GM12878 (cell line): ENCODE results near the gene HCFC1. TPM values are rescaled to one million over a fixed set of nuclear protein-coding genes. Genes with fewer than 3 reads are reported as not detected.

Experiments used
- ATAC-seq: fragments of 200-7000 bp; cut with Tn5 transposase; 3 replicates; pipeline ENCODE4 v1.9.1; 2020; ENCODE audit warnings: mild to moderate bottlenecking, moderate library complexity
- BruUV-seq: library from RNA; stranded (reverse); fragments of 400-500 nt; replicated peaks from 2 replicates; lab custom pipeline; 2021; lab: Mats Ljungman, UMichigan
- CTCF ChIA-PET: fragments of 300-600 bp; sonication (Branson Sonifier 250); formaldehyde crosslinking; extraction: SDS; loops from one replicate; lab custom pipeline; 2021; ENCODE audit warnings: inconsistent platforms; lab: Yijun Ruan, JAX
- POLR2A ChIA-PET: fragments of 350-600 bp; formaldehyde crosslinking; extraction: SDS; loops from one replicate; lab custom pipeline; 2021; ENCODE audit warnings: inconsistent platforms; lab: Charles Lee
- RAD21 ChIA-PET: fragments of 300-600 bp; sonication (Branson Sonifier 250); formaldehyde crosslinking; loops from one replicate; lab custom pipeline; 2023; ENCODE audit warnings: antibody characterized with exemption; ENCODE audit not compliant: unreplicated experiment; lab: Charles Lee
- SMC1A ChIA-PET: fragments of 300-600 bp; sonication (Branson Sonifier 250); formaldehyde crosslinking; loops from one replicate; lab custom pipeline; 2023; ENCODE audit not compliant: unreplicated experiment, uncharacterized antibody; lab: Charles Lee
- DNase-seq: peaks from one replicate; pipeline ENCODE4 v3.0.0-alpha.2; 2011; ENCODE audit warnings: low read depth, low spot score
- FAIRE-seq: peaks from 3 replicates; lab custom pipeline; 2011; peaks lifted over from hg19 to GRCh38; lab: Jason Lieb, UNC
- H2AFZ ChIP-seq: 2 replicates; pipeline ENCODE4 v1.6.0; 2011; ENCODE audit warnings: low read depth, low read length, control low read depth; ENCODE audit not compliant: control insufficient read depth
- H3K27ac ChIP-seq: 2 replicates; pipeline ENCODE4 v1.5.1; 2011; ENCODE audit warnings: control low read depth; ENCODE audit not compliant: control insufficient read depth, insufficient read depth
- H3K27me3 ChIP-seq, 2 experiments: replicated peaks in 1 of 2; 2 replicates each; pipeline versions ENCODE4 v1.6.0 to v1.6.1; 2011; ENCODE audit warnings: low read length in 1 of 2; ENCODE audit not compliant: control insufficient read depth in 2 of 2, insufficient read depth in 2 of 2
- H3K36me3 ChIP-seq, 2 experiments: 2 replicates each; pipeline ENCODE4 v1.5.1; 2011; ENCODE audit warnings: low read length in 1 of 2; ENCODE audit not compliant: control insufficient read depth in 2 of 2, insufficient read depth in 2 of 2
- H3K4me1 ChIP-seq: 2 replicates; pipeline ENCODE4 v1.6.1; 2011; ENCODE audit warnings: mild to moderate bottlenecking, low read length, moderate library complexity, mixed read lengths; ENCODE audit not compliant: control insufficient read depth, insufficient read depth
- H3K4me2 ChIP-seq: 2 replicates; pipeline ENCODE4 v1.6.0; 2011; ENCODE audit warnings: control low read depth; ENCODE audit not compliant: control insufficient read depth, insufficient read depth
- H3K4me3 ChIP-seq: fragments of 200-600 bp; sonication (generic); 2 replicates; pipeline ENCODE4 v1.5.1; 2016
- H3K79me2 ChIP-seq: 2 replicates; pipeline ENCODE4 v1.6.0; 2011; ENCODE audit warnings: low read length; ENCODE audit not compliant: control insufficient read depth, insufficient read depth
- H3K9ac ChIP-seq: 2 replicates; pipeline ENCODE4 v1.8.0; 2011; ENCODE audit warnings: low read length, control low read depth, mixed read lengths; ENCODE audit not compliant: control insufficient read depth, insufficient read depth
- H3K9me3 ChIP-seq: replicated peaks from 3 replicates; pipeline ENCODE4 v1.5.1; 2011; ENCODE audit warnings: mild to moderate bottlenecking, low read length; ENCODE audit not compliant: control insufficient read depth, insufficient read depth
- H4K20me1 ChIP-seq: 2 replicates; pipeline ENCODE4 v1.6.0; 2011; ENCODE audit not compliant: control insufficient read depth, insufficient read depth
- BACH1 ChIP-seq: fragments of 450-650 bp; IDR thresholded peaks from 2 replicates; pipeline ENCODE4 v1.6.1; 2017; ENCODE audit warnings: mild to moderate bottlenecking, borderline replicate concordance
- CBFB ChIP-seq: IDR thresholded peaks from 2 replicates; pipeline ENCODE4 v1.6.1; 2016; ENCODE audit warnings: antibody characterized with exemption, low read depth
- CHD2 ChIP-seq: IDR thresholded peaks from 2 replicates; pipeline ENCODE4 v1.6.1; 2011; ENCODE audit warnings: low read depth, low read length, improper control_type of control experiment, borderline replicate concordance
- CHD4 ChIP-seq: fragments of 200-600 bp; sonication (generic); IDR thresholded peaks from 2 replicates; pipeline ENCODE4 v1.6.1; 2016; ENCODE audit warnings: mild to moderate bottlenecking
- EED ChIP-seq: sonication (generic); IDR thresholded peaks from 2 replicates; pipeline ENCODE4 v1.6.1; 2016; ENCODE audit warnings: antibody characterized with exemption, low read depth
- ESRRA ChIP-seq: IDR thresholded peaks from 2 replicates; pipeline ENCODE4 v1.6.1; 2012; ENCODE audit warnings: mild to moderate bottlenecking, low read length, improper control_type of control experiment
- KAT2A ChIP-seq: conservative IDR thresholded peaks from 2 replicates; pipeline ENCODE4 v1.6.1; 2011; ENCODE audit warnings: low read depth, low read length; ENCODE audit not compliant: control insufficient read depth
- MEF2A ChIP-seq: IDR thresholded peaks from 2 replicates; pipeline ENCODE4 v1.6.1; 2011; ENCODE audit warnings: low read depth, mild to moderate bottlenecking, low read length, moderate library complexity; ENCODE audit not compliant: insufficient read depth
- MTA3 ChIP-seq: IDR thresholded peaks from 2 replicates; pipeline ENCODE4 v1.6.1; 2012; ENCODE audit warnings: low read length, inconsistent platforms, borderline replicate concordance
- PML ChIP-seq: IDR thresholded peaks from 2 replicates; pipeline ENCODE4 v1.6.1; 2012; ENCODE audit warnings: low read length, inconsistent platforms
- POLR2AphosphoS5 ChIP-seq: IDR thresholded peaks from 2 replicates; pipeline ENCODE4 v1.6.1; 2011; ENCODE audit warnings: mild to moderate bottlenecking, low read length, inconsistent platforms
- RB1 ChIP-seq: fragments of 450-650 bp; formaldehyde crosslinking; IDR thresholded peaks from 2 replicates; pipeline ENCODE4 v1.6.1; 2017; ENCODE audit warnings: mild to moderate bottlenecking, borderline replicate concordance
- RELA ChIP-seq: fragments of 450-650 bp; IDR thresholded peaks from 2 replicates; pipeline ENCODE4 v1.8.0; 2014; ENCODE audit warnings: borderline replicate concordance; ENCODE audit not compliant: partially characterized antibody
- SMC3 ChIP-seq: IDR thresholded peaks from 2 replicates; pipeline ENCODE4 v1.6.1; 2011; ENCODE audit warnings: low read length, improper control_type of control experiment, borderline replicate concordance
- SREBF2 ChIP-seq: IDR thresholded peaks from 2 replicates; pipeline ENCODE4 v1.6.1; 2012; ENCODE audit warnings: mild to moderate bottlenecking, low read length
- STAT1 ChIP-seq: fragments of 450-650 bp; conservative IDR thresholded peaks from 2 replicates; pipeline ENCODE4 v1.6.1; 2014; ENCODE audit warnings: antibody characterized with exemption, mild to moderate bottlenecking
- SUZ12 ChIP-seq: fragments of 200-600 bp; sonication (generic); IDR thresholded peaks from one replicate; pipeline ENCODE4 v1.6.1; 2018; ENCODE audit warnings: antibody characterized with exemption, mild to moderate bottlenecking; ENCODE audit not compliant: unreplicated experiment
- USF1 ChIP-seq: IDR thresholded peaks from 2 replicates; pipeline ENCODE4 v1.6.1; 2011; ENCODE audit warnings: borderline replicate concordance, low read depth, mild to moderate bottlenecking, moderate library complexity, mixed read lengths, low read length; ENCODE audit not compliant: insufficient read depth; ENCODE audit errors: extremely low read length
- YY1 ChIP-seq: IDR thresholded peaks from 2 replicates; pipeline ENCODE4 v1.6.1; 2011; ENCODE audit warnings: low read depth, mild to moderate bottlenecking, low read length
- ZBED1 ChIP-seq: IDR thresholded peaks from 2 replicates; pipeline ENCODE4 v1.6.1; 2016; ENCODE audit warnings: borderline replicate concordance
- WGBS: methylation state at CpG from one replicate; pipeline ENCODE4 v1.1.6; 2016; ENCODE audit warnings: low lambda C conversion rate; ENCODE audit not compliant: insufficient replicate concordance, insufficient coverage; ENCODE audit errors: missing lambda C conversion rate; 5-methylcytosine and 5-hydroxymethylcytosine counted together
- in situ Hi-C: fragments of 300-500 bp; cut with MboI; formaldehyde crosslinking; loops from 9 replicates; pipeline ENCODE4 v1.14.3; 2018; ENCODE audit warnings: mixed read lengths
- intact Hi-C: fragments of 100-400 bp; cut with micrococcal nuclease; formaldehyde crosslinking; loops from one replicate; pipeline ENCODE4 v1.14.2; 2022; ENCODE audit not compliant: unreplicated experiment
- polyA plus RNA-seq, 11 experiments: library from polyadenylated mRNA; depleted of rRNA in 4 of 11; unstranded in 6 of 11; stranded (reverse) in 5 of 11; fragments of >200 nt; fragmentation: Nextera tagmentation in 4 of 11; fragmentation: Illumina TruSeq in 1 of 11; extraction: Ambion mirVana in 4 of 11; extraction: Trizol in 1 of 11; gene quantifications; 1 replicate in 1 of 11; 2 replicates in 10 of 11; pipeline versions ENCODE4 v1.2.1 to v1.2.3, GENCODE V29; 2011 to 2016; ENCODE audit warnings: inconsistent platforms in 2 of 11, missing spikeins in 2 of 11, low read depth in 1 of 11
- total RNA-seq, 4 experiments: library from RNA; depleted of rRNA in 3 of 4; stranded (reverse); fragments of >200 nt in 3 of 4; fragmentation: Illumina TruSeq in 1 of 4; extraction: Trizol in 1 of 4; gene quantifications; 2 replicates each; pipeline versions ENCODE4 v1.2.1 to v1.2.3, GENCODE V29; 2013 to 2021
- TF ChIP-seq, protein P1 (sequence below): fragments of 450-650 bp; formaldehyde crosslinking; IDR thresholded peaks from 2 replicates; pipeline ENCODE4 v1.4.0; 2022; ENCODE audit warnings: mild to moderate bottlenecking, moderate library complexity

HCFC1 gene
- total and polyA plus RNA-seq, 10 of the 15 experiments (the other 5 are each of a cell fraction or from before 2014, with no cell fraction given) = 3.9 to 92.7 (median 23.5) TPM

GRCh38 chrX:153947009-153947769 is 24.4 kb downstream of the HCFC1 start:
- ChIA-PET CTCF (interaction anchor here (0.6 to 8.7 kb wide), 33 partner anchors 13 to 191 kb away, joined by 3 to 172 read pairs (median 4); partner anchors contain the start of genes ARHGAP4, HCFC1, IDH3G and NAA10), RAD21 (interaction anchor here (0.6 to 4.6 kb wide), 11 partner anchors 12 to 192 kb away, joined by 3 to 59 read pairs (median 3); partner anchors contain the start of genes ARHGAP4, NAA10 and TMEM187), POLR2A (interaction anchor here (0.6 to 1.0 kb wide), 2 partner anchors 20 to 61 kb away, joined by 4 read pairs; no protein-coding TSS in a partner anchor), SMC1A (interaction anchor here (0.6 to 6.5 kb wide), 9 partner anchors 14 to 193 kb away, joined by 3 to 61 read pairs (median 3); partner anchors contain the start of gene ARHGAP4)
- Histone ChIP-seq H3K9ac (no peak overlapping the region), H3K9me3 (no peaks in the 10 kb centered on the region), H3K79me2 (no peaks in the 10 kb centered on the region), H3K4me3 (no peak overlapping the region), H3K36me3 (peaks cover 0 to 26% of the 10 kb centered on the region in 2 experiments; a peak in 3 of 4 replicates), H4K20me1 (no peaks in the 10 kb centered on the region), H3K4me2 (no peak overlapping the region), H3K27ac (no peak overlapping the region), H3K4me1 (no peaks in the 10 kb centered on the region), H3K27me3 (no peaks in the 10 kb centered on the region), H2AFZ (no peak overlapping the region)
- no TSS peak for BruUV-seq
- peak; percentile 95 for ATAC-seq
- FAIRE-seq = peak; percentile 91
- WGBS = 39% methylated on average over 19 of the region's 19 CpGs
- in situ Hi-C loops = no loop called here
- no peak for DNase-seq
- intact Hi-C loops = loop anchor here (1.0 to 5.0 kb wide), 3 partner anchors 23 to 990 kb away; partner anchors contain the start of gene PLXNB3
- TF ChIP-seq YY1 (no peak), CBFB (no peak), MTA3 (no peak), SUZ12 (no peak), POLR2AphosphoS5 (peak; percentile 37; the same call in 1 of the 2 replicates), EED (no peak), SREBF2 (no peak), STAT1 (no peak), ESRRA (no peak), MEF2A (no peak), PML (no peak), KAT2A (no peak), ZBED1 (no peak), USF1 (no peak), CHD2 (no peak), CHD4 (no peak), BACH1 (no peak), RELA (no peak), SMC3 (peak; percentile 82), RB1 (peak; percentile 87; the same call in 1 of the 2 replicates)
- TF ChIP-seq, protein P1, sequence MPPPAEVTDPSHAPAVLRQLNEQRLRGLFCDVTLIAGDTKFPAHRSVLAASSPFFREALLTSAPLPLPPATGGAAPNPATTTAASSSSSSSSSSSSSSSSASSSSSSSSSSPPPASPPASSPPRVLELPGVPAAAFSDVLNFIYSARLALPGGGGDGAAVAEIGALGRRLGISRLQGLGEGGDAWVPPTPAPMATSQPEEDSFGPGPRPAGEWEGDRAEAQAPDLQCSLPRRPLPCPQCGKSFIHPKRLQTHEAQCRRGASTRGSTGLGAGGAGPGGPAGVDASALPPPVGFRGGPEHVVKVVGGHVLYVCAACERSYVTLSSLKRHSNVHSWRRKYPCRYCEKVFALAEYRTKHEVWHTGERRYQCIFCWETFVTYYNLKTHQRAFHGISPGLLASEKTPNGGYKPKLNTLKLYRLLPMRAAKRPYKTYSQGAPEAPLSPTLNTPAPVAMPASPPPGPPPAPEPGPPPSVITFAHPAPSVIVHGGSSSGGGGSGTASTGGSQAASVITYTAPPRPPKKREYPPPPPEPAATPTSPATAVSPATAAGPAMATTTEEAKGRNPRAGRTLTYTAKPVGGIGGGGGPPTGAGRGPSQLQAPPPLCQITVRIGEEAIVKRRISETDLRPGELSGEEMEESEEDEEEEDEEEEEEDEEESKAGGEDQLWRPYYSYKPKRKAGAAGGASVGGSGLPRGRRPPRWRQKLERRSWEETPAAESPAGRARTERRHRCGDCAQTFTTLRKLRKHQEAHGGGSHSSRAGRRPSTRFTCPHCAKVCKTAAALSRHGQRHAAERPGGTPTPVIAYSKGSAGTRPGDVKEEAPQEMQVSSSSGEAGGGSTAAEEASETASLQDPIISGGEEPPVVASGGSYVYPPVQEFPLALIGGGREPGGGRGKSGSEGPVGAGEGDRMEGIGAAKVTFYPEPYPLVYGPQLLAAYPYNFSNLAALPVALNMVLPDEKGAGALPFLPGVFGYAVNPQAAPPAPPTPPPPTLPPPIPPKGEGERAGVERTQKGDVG = 0 out of 2 replicates have a peak, but pooled peaks have one; percentile 26
